Left colon (tissue), 2 donors: ENCODE measurements around the gene QRFP. TPM values are rescaled to one million over a fixed set of nuclear protein-coding genes. Genes with fewer than 3 reads are reported as not detected.
A peak's percentile ranks its signal among the peaks of the same experiment; 100 is the strongest.

Experiments used
- ATAC-seq: fragments of 200-7000 bp; cut with Tn5 transposase; one replicate; pipeline ENCODE4 v1.9.1; 2020; ENCODE audit warnings: mild to moderate bottlenecking, moderate library complexity
- DNase-seq, 2 donors: peaks; one replicate each; pipeline ENCODE4 v3.0.0-alpha.2; 2020
- intact Hi-C, 2 donors: fragments of 100-400 bp; cut with DNase I in 1 of 2; cut with micrococcal nuclease in 1 of 2; formaldehyde crosslinking; loops; one replicate each; pipeline versions ENCODE4 v1.11.2 to v1.14.0; 2022; cut with DNase I, micrococcal nuclease
- total RNA-seq, 2 donors: library from RNA; stranded (reverse); fragmentation: NEBNext Ultra II Directional; extraction: Animal tissue kit (Norgen Biotek cat#: 25700); gene quantifications; one replicate each; pipeline ENCODE4 v1.2.1, GENCODE V29; 2021
- donor health status: DM: no; HTN: no; CAD: no.
- donor health status: DM: yes; HTN: yes; CAD: no.

Gene QRFP
- total RNA-seq, 2 donors from 2014 or later, result not detected

DNA sequence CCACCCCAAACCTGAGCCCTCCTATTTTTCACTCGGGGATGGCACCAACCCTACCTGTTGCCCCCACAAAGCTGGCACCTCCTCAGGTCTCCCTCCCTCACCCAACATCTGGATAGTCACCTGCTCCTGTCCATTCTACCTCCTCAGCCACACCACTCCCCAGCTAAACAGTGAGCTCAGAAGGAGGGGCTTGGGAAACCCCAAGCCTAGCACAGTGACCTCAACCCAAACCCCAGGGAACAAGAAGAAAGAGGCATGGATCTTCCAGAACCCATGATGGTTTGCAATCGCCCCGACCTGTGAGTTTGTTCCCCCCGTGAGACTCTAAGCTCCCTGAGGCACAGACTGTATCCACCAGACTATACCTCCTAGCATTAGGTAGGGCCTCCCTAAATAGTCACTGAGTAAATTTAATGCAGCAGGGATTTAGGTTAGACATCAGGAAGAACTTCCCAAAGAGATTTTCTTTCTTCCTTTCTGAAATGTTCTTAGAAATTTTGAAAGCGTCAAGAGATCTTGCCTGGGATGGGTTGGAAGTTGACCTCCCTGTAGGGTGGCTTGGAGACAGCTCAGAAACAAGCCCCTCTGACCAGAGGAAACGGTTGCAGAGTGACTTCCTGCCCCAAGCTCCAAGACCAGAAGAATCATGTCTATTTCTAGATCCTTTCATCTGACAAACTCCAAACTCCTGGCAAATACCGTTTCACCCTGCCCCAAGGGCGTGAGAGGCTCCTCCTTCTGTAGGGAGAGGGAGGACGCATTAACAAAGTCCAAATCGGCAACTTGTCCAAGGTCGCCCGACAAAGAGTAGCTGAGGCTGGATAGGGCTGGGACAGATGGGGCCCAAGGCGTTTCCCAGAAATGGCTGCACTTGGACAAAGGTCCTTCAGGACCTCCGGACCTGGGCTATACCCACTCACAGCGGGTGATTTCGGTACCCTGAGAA lies 38.4 kb upstream of the QRFP start:
- no peak for DNase-seq
- peak; percentile 26 for ATAC-seq
- intact Hi-C loops, result loop anchor here in 1 of 2 donors (5.0 kb wide), 1 partner anchor 233 kb away; no protein-coding TSS in a partner anchor

GRCh38 chr9:130934246-130934645 lies 37.6 kb upstream of the QRFP start:
- ATAC-seq, result no peak
- intact Hi-C loops, result no loop called here
- no peak for DNase-seq

GRCh38 chr9:130933114-130934046 lies 36.8 kb upstream of the QRFP start:
- DNase-seq (no peak), ATAC-seq (no peak)
- intact Hi-C loops, result no loop called here

- DNase-seq (no peak), ATAC-seq (no peak)
- intact Hi-C loops, result no loop called here
These were observed 35.9 kb upstream of the QRFP start for GRCh38 chr9:130932255-130933079.

- ATAC-seq, result no peak
- DNase-seq, result no peak
- intact Hi-C loops, result no loop called here
These were observed 35.1 kb upstream of the QRFP start for GRCh38 chr9:130931508-130932254.

GRCh38 chr9:130930804-130931349 lies 34.3 kb upstream of the QRFP start:
- intact Hi-C loops, result no loop called here
- no peak for ATAC-seq

GRCh38 chr9:130930132-130930803 lies 33.7 kb upstream of the QRFP start:
- ATAC-seq, result no peak
- intact Hi-C loops, result no loop called here
- DNase-seq, result no peak

More at GRCh38 chr9:130930804-130931349, 34.3 kb upstream of the QRFP start:
- no peak for DNase-seq

DNA sequence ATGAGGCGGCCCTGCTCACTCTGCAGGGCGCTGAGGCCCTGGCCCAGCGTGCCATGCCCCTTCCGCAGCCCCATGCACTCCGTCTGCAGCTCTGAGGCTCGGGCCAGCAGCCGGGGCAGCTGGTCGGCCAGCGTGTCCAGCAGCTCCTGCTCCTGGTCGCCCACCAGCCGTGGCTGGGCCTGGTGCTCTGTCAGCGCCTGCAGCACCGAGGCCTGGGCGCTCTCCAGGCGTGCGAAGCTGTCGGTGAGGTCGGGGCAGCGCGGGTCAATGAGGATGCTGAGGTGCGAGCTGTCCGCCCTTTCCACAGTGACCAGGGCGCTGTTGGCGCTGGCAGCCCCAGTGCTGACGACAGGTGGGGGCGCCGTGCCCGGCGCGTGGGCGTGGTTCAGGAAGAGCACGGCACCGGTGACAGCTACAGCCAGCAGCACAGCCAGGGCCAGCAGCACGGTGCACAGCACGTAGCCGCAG lies 33.0 kb upstream of the QRFP start:
- intact Hi-C loops, result no loop called here
- no peak for DNase-seq
- no peak for ATAC-seq

GRCh38 chr9:130927995-130928900 lies 31.6 kb upstream of the QRFP start:
- DNase-seq (peak in 1 of 2 donors; percentile 66), ATAC-seq (peak; percentile 82)
- intact Hi-C loops, result no loop called here

- DNase-seq (no peak), ATAC-seq (no peak)
- intact Hi-C loops, result no loop called here
These were observed 30.7 kb upstream of the QRFP start for GRCh38 chr9:130927338-130927737.

DNA sequence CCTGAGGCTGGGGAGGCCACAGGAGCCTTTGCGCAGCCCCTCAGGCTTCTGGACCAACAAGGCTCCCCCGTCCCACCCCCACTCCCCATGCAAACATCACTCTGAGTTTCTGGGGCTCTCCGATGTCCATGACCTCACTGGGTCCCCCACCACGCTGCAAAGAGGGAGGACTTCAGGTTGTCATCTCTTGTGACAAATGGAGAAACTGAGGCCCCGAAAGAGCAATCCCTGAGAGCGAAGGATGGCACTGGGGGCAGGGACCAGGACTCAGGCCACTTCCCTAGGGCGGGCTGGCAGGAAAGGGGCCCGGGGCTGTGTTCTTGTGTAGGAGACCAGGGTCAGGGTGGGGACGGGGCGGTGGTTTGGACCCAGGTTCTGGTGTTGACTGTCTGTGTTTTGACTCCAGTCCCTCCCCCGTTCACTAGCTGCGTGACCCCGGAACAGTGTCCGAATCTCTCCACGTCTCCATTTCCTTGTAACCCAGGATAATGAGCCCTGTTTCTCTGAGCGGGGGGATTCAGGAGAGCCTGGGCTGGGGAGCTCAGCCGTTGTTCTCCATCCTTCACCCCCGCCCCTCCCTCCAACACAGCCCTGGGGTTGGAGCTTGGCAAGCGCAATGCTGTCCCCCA lies 28.6 kb upstream of the QRFP start:
- ATAC-seq (no peak), DNase-seq (no peak)
- intact Hi-C loops, result no loop called here

GRCh38 chr9:130924448-130924788 lies 27.8 kb upstream of the QRFP start:
- intact Hi-C loops, result no loop called here
- ATAC-seq (no peak), DNase-seq (no peak)

DNA sequence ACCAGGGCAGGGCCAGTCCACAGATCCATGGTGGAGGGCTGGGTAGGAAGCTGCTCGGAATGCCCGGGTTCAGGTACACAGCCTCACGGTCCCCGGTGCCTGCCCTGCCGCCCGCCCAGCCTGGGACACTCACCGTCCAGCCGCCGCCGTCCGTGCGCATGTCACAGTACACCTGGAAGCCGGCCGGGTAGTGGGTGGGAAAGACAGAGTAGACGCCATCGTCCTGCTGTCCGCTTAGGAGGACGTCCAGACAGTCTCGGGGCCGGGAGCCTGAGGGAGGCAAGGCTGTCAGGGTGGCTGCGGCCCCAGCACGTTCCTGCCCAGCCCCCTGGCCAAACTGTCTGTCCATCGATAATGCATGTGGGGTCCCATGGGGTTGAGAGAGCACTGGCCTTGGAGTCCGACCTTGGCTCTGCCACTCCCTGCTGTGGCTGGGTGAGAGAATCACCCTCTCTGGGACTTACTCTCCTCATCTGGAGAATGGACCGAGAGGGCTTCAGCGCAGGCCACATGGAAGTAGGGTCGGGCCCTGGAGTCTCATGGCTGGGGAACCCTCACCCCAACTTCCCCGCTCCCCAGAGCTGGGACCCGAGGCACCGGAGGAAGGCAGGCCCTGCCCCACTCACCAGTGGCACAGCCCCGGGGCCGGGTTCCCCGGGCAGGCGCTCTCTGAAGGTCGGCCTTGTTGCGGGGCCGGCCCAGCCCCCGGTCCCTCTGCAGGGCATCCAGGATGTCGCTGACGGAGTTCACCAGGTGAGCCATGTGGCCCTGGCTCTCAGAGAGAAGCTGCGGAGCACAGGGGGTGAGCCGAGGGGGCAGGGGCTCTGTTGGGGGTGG lies 27.2 kb upstream of the QRFP start:
- DNase-seq, result no peak
- ATAC-seq, result no peak
- intact Hi-C loops, result no loop called here

GRCh38 chr9:130922893-130923610 lies 26.4 kb upstream of the QRFP start:
- no peak for ATAC-seq
- intact Hi-C loops, result no loop called here
- no peak for DNase-seq
